Melanocyte of skin (primary cell): ENCODE results near the gene NBL1. TPM values are rescaled to one million over a fixed set of nuclear protein-coding genes. Genes with fewer than 3 reads are reported as not detected.

Experiments used
- total RNA-seq, 2 donors: library from RNA; depleted of rRNA; stranded (reverse); fragments of >200 nt; gene quantifications; 2 replicates each; pipeline ENCODE4 v1.2.3, GENCODE V29; 2012

Gene NBL1
- 10 to 100 TPM; 25.8 to 68.3 TPM for total RNA-seq

GRCh38 chr1:19643602-19644394, at the start of gene NBL1:
TSS of gene NBL1 (plus strand) at chr1:19644311. CDS start at chr1:19655031, 10,720 bp downstream.

GRCh38 chr1:19664453-19665185, 20.5 kb downstream of the NBL1 start, which contains the start of gene HTR6:
TSS of gene HTR6 (plus strand) at chr1:19664875. CDS start at chr1:19665754, 879 bp downstream.

Other genes starting within 250 kb of the NBL1 start
- gene CAPZB, start 158.8 kb upstream of the NBL1 start, total RNA-seq = 100 to 1,000 TPM; 121 to 125 TPM
- gene HTR6, start 20.6 kb downstream of the NBL1 start, total RNA-seq = not detected
- gene TMCO4, start 155.6 kb downstream of the NBL1 start, total RNA-seq = 10 to 100 TPM; 16.3 to 17.6 TPM
- gene RNF186, start 171.0 kb downstream of the NBL1 start, total RNA-seq = not detected
- gene OTUD3, start 238.1 kb downstream of the NBL1 start, total RNA-seq = 1 to 10 TPM; 2.1 to 3.3 TPM